Activated CD4-positive, CD25-positive, alpha-beta regulatory T cell treated with anti-CD3 and anti-CD28 coated beads, Interleukin-2, amount 50 U/mL, for 16 hours (primary cell): Measurements from ENCODE around the gene IL11RA.

ENCODE experiments used
- DNase-seq: peaks from one replicate; pipeline ENCODE4 v3.0.0-alpha.2; 2020; ENCODE audit warnings: low read depth, low spot score

IL11RA gene

GRCh38 chr9:34686231-34686630 lies 34.2 kb downstream of the IL11RA start:
- no peak for DNase-seq

GRCh38 chr9:34686732-34687131 lies 34.7 kb downstream of the IL11RA start:
- no peak for DNase-seq

- no peak for DNase-seq
These were observed 35.5 kb downstream of the IL11RA start for GRCh38 chr9:34687276-34688030.

- DNase-seq: no peak
These were observed 36.5 kb downstream of the IL11RA start for GRCh38 chr9:34688329-34689115.

- no peak for DNase-seq
These were observed 37.1 kb downstream of the IL11RA start for GRCh38 chr9:34689116-34689470.

GRCh38 chr9:34689512-34689911 lies 37.5 kb downstream of the IL11RA start:
- no peak for DNase-seq

- no peak for DNase-seq
These were observed 39.3 kb downstream of the IL11RA start, which contains the start of gene CCL19 for GRCh38 chr9:34690983-34691935. CCL19 (minus strand) TSS chr9:34691276; CDS start chr9:34691139, 137 bp downstream.

GRCh38 chr9:34691936-34692315 lies 39.9 kb downstream of the IL11RA start:
- no peak for DNase-seq

GRCh38 chr9:34693560-34693959 lies 41.6 kb downstream of the IL11RA start:
- DNase-seq: no peak

- DNase-seq: no peak
These were observed 42.8 kb downstream of the IL11RA start for GRCh38 chr9:34694811-34695210.

GRCh38 chr9:34701023-34701768 lies 49.2 kb downstream of the IL11RA start:
- DNase-seq: peak; percentile 51

GRCh38 chr9:34701769-34702736 lies 50.1 kb downstream of the IL11RA start:
- DNase-seq: peak; percentile 41

- no peak for DNase-seq
These were observed 55.1 kb downstream of the IL11RA start for GRCh38 chr9:34707130-34707529.

GRCh38 chr9:34709196-34709978 lies 57.4 kb downstream of the IL11RA start:
- DNase-seq: no peak

GRCh38 chr9:34710023-34710422 lies 58.0 kb downstream of the IL11RA start, which contains the start of gene CCL21:
CCL21 (minus strand) TSS chr9:34710136; CDS start chr9:34710066, 70 bp downstream.
- no peak for DNase-seq
